IMR-90 (cell line): ENCODE results near the gene DOCK4. TPM values are rescaled to one million over a fixed set of nuclear protein-coding genes. Genes with fewer than 3 reads are reported as not detected.

Experiments
- ATAC-seq: fragments of 200-7000 bp; cut with Tn5 transposase; 2 replicates; pipeline ENCODE4 v1.9.1; 2020; ENCODE audit warnings: low read depth, mild to moderate bottlenecking, moderate library complexity
- BruUV-seq: library from RNA; stranded (reverse); fragments of 400-500 nt; replicated peaks from 2 replicates; lab custom pipeline; 2021; lab: Mats Ljungman, UMichigan
- CTCF ChIA-PET: fragments of 300-600 bp; formaldehyde crosslinking; extraction: SDS; loops from one replicate; lab custom pipeline; 2021; ENCODE audit warnings: antibody characterized with exemption; lab: Yijun Ruan, JAX
- POLR2A ChIA-PET: fragments of 300-600 bp; sonication (Branson Sonifier 250); formaldehyde crosslinking; loops from one replicate; lab custom pipeline; 2022; ENCODE audit warnings: antibody characterized with exemption; ENCODE audit not compliant: unreplicated experiment; lab: Charles Lee
- DNase-seq: peaks from one replicate; pipeline ENCODE4 v3.0.0; 2013
- H2AFZ ChIP-seq: replicated peaks from 2 replicates; pipeline ENCODE3; 2013; ENCODE audit warnings: low read length, mild to moderate bottlenecking; ENCODE audit not compliant: poor library complexity
- H2AK5ac ChIP-seq: 2 replicates; pipeline ENCODE4 v1.6.1; 2013; ENCODE audit warnings: low read depth, low read length, inconsistent platforms
- H2AK9ac ChIP-seq: replicated peaks from 2 replicates; pipeline ENCODE3; 2013; ENCODE audit warnings: mild to moderate bottlenecking, low read depth, low read length, moderate library complexity; ENCODE audit not compliant: poor library complexity
- H2BK120ac ChIP-seq: 2 replicates; pipeline ENCODE4 v1.6.1; 2013; ENCODE audit warnings: low read depth, low read length, inconsistent platforms
- H2BK15ac ChIP-seq: 3 replicates; pipeline ENCODE4 v1.6.1; 2013; ENCODE audit warnings: low read depth, low read length, inconsistent platforms
- H2BK20ac ChIP-seq: 2 replicates; pipeline ENCODE4 v1.6.1; 2013; ENCODE audit warnings: low read depth, mild to moderate bottlenecking, inconsistent platforms, low read length, moderate library complexity
- H2BK5ac ChIP-seq: 2 replicates; pipeline ENCODE4 v1.6.1; 2013; ENCODE audit warnings: mild to moderate bottlenecking, low read depth, low read length, inconsistent platforms; ENCODE audit not compliant: poor library complexity, severe bottlenecking
- H3K14ac ChIP-seq: replicated peaks from 2 replicates; pipeline ENCODE4 v1.6.1; 2013; ENCODE audit warnings: low read depth, low read length, inconsistent platforms
- H3K18ac ChIP-seq: 2 replicates; pipeline ENCODE4 v1.6.1; 2013; ENCODE audit warnings: low read depth, low read length, control low read depth
- H3K23ac ChIP-seq: 2 replicates; pipeline ENCODE4 v1.6.1; 2013; ENCODE audit warnings: low read depth, low read length, inconsistent platforms
- H3K27ac ChIP-seq: 2 replicates; pipeline ENCODE4 v1.5.1; 2013; ENCODE audit warnings: mild to moderate bottlenecking, control low read depth, low read length; ENCODE audit not compliant: insufficient read depth
- H3K27me3 ChIP-seq: 2 replicates; pipeline ENCODE4 v1.6.1; 2013; ENCODE audit warnings: low read length; ENCODE audit not compliant: control insufficient read depth, insufficient read depth
- H3K36me3 ChIP-seq: 2 replicates; pipeline ENCODE4 v1.6.1; 2013; ENCODE audit warnings: low read length, mixed read lengths; ENCODE audit not compliant: control insufficient read depth, insufficient read depth
- H3K4ac ChIP-seq: 2 replicates; pipeline ENCODE4 v1.6.1; 2013; ENCODE audit warnings: low read depth, low read length, inconsistent platforms
- H3K4me1 ChIP-seq: 2 replicates; pipeline ENCODE4 v1.6.1; 2013; ENCODE audit warnings: low read length, mixed read lengths; ENCODE audit not compliant: control insufficient read depth, insufficient read depth
- H3K4me2 ChIP-seq: 2 replicates; pipeline ENCODE4 v1.6.1; 2013; ENCODE audit warnings: low read depth, mild to moderate bottlenecking, control low read depth, low read length, moderate library complexity
- H3K4me3 ChIP-seq: 2 replicates; pipeline ENCODE4 v1.5.1; 2013; ENCODE audit warnings: low read depth, mild to moderate bottlenecking, control low read depth, low read length, moderate library complexity; ENCODE audit not compliant: insufficient read depth
- H3K56ac ChIP-seq: 2 replicates; pipeline ENCODE4 v1.6.1; 2013; ENCODE audit warnings: low read length, inconsistent platforms; ENCODE audit not compliant: insufficient read depth; ENCODE audit errors: extremely low read depth
- H3K79me1 ChIP-seq, 2 experiments: 2 replicates each; pipeline ENCODE4 v1.6.1; 2013; ENCODE audit warnings: low read length in 2 of 2, inconsistent platforms in 1 of 2, low read depth in 1 of 2
- H3K9ac ChIP-seq: 2 replicates; pipeline ENCODE4 v1.6.1; 2013; ENCODE audit warnings: low read depth, low read length, control low read depth
- H3K9me1 ChIP-seq: 2 replicates; pipeline ENCODE4 v1.6.1; 2013; ENCODE audit warnings: low read length, inconsistent platforms; ENCODE audit not compliant: insufficient read depth
- H3K9me3 ChIP-seq: 2 replicates; pipeline ENCODE4 v1.6.1; 2013; ENCODE audit warnings: low read length; ENCODE audit not compliant: control insufficient read depth, insufficient read depth
- H4K20me1 ChIP-seq: 2 replicates; pipeline ENCODE4 v1.6.1; 2013; ENCODE audit warnings: low read length, inconsistent platforms; ENCODE audit not compliant: insufficient read depth
- H4K5ac ChIP-seq: 2 replicates; pipeline ENCODE4 v1.6.1; 2013; ENCODE audit warnings: mild to moderate bottlenecking, low read depth, low read length, control low read depth
- H4K8ac ChIP-seq, 2 experiments: 2 replicates each; pipeline ENCODE4 v1.6.1; 2013; ENCODE audit warnings: low read depth in 2 of 2, low read length in 2 of 2, control low read depth in 1 of 2, inconsistent platforms in 1 of 2
- H4K91ac ChIP-seq: 2 replicates; pipeline ENCODE4 v1.6.1; 2013; ENCODE audit warnings: low read depth, low read length, inconsistent platforms; ENCODE audit not compliant: insufficient read depth
- BHLHE40 ChIP-seq: fragments of 150-350 bp; IDR thresholded peaks from 2 replicates; pipeline ENCODE4 v1.6.1; 2016; ENCODE audit warnings: mild to moderate bottlenecking, low read depth, low read length
- CEBPB ChIP-seq: IDR thresholded peaks from 2 replicates; pipeline ENCODE4 v1.6.1; 2012; ENCODE audit warnings: low read depth, low read length, improper control_type of control experiment
- CHD1 ChIP-seq: IDR thresholded peaks from 2 replicates; pipeline ENCODE4 v1.6.1; 2012; ENCODE audit warnings: low read depth, low read length, improper control_type of control experiment
- MAFK ChIP-seq: IDR thresholded peaks from 2 replicates; pipeline ENCODE4 v1.6.1; 2012; ENCODE audit warnings: low read depth, low read length, improper control_type of control experiment
- POLR2A ChIP-seq: IDR thresholded peaks from 2 replicates; pipeline ENCODE4 v1.6.1; 2012; ENCODE audit warnings: mild to moderate bottlenecking, low read depth, low read length
- RAD21 ChIP-seq: IDR thresholded peaks from 2 replicates; pipeline ENCODE4 v1.6.1; 2012; ENCODE audit warnings: low read length, improper control_type of control experiment
- RCOR1 ChIP-seq: IDR thresholded peaks from 2 replicates; pipeline ENCODE4 v1.6.1; 2012; ENCODE audit warnings: mild to moderate bottlenecking, low read length, improper control_type of control experiment; ENCODE audit not compliant: insufficient replicate concordance
- RFX5 ChIP-seq: IDR thresholded peaks from 2 replicates; pipeline ENCODE4 v1.8.0; 2012; ENCODE audit warnings: low read depth, mild to moderate bottlenecking, low read length, moderate library complexity
- SMC3 ChIP-seq: fragments of 150-350 bp; IDR thresholded peaks from 2 replicates; pipeline ENCODE4 v1.6.1; 2016; ENCODE audit warnings: low read depth, mild to moderate bottlenecking, antibody characterized with exemption, low read length, moderate library complexity
- WGBS, 2 experiments: methylation state at CpG; one replicate each; pipeline versions ENCODE4 v1.1.5 to v1.1.7; 2013; ENCODE audit warnings: missing lambda C conversion rate in 2 of 2; ENCODE audit not compliant: insufficient read length in 1 of 2; ENCODE audit errors: extremely low coverage in 2 of 2; 5-methylcytosine and 5-hydroxymethylcytosine counted together
- dilution Hi-C: fragments of 300-500 bp; cut with HindIII; formaldehyde crosslinking; loops from one replicate; pipeline ENCODE4 v1.14.3; 2018; ENCODE audit warnings: low sequenced_read_pairs; ENCODE audit not compliant: unreplicated experiment
- in situ Hi-C: fragments of 300-500 bp; cut with MboI; formaldehyde crosslinking; loops from 3 replicates; pipeline ENCODE4 v1.14.3; 2019; ENCODE audit warnings: low sequenced_read_pairs, inconsistent platforms, mixed read lengths
- intact Hi-C: fragments of 100-400 bp; cut with micrococcal nuclease; formaldehyde crosslinking; loops from 2 replicates; pipeline ENCODE4 v1.10.0; 2022
- polyA plus RNA-seq, 3 experiments: library from polyadenylated mRNA; depleted of rRNA; stranded (reverse); fragments of >200 nt; gene quantifications; 2 replicates each; pipeline ENCODE4 v1.2.3, GENCODE V29; 2012; ENCODE audit warnings: low replicate concordance in 1 of 3
- total RNA-seq: library from RNA; depleted of rRNA; stranded (reverse); fragments of >200 nt; gene quantifications from 2 replicates; pipeline ENCODE4 v1.2.3, GENCODE V29; 2012
- TF ChIP-seq, protein P1 (sequence below): conservative IDR thresholded peaks from 2 replicates; pipeline ENCODE4 v1.5.1; 2012; ENCODE audit warnings: mild to moderate bottlenecking, low read depth, low read length, improper control_type of control experiment

The DOCK4 gene
- total and polyA plus RNA-seq, 2 of the 4 experiments (the other 2 are of a cell fraction): 4.4 to 12.2 TPM

DNA sequence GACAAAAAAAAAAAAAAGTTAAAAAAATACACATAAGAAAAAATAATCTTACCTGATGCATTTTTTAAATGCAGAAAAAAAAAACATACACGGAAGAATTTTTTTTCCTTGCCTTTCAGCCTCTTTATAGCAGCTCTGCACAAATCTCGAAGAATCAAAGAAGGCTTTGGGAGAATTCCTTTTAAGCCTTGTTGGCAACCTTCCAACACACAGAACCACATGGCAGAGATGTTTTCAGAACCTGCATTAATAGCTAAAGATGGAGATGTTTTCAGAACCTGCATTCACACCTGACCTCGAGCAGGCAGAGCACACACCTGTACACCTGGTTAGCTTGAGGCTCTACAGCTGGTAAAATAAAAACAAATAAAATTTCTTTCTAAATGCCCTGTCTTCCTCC, 65.6 kb downstream of the DOCK4 start:
- no peaks in the 10 kb centered on the region for H3K27me3 ChIP-seq
- H2AK9ac ChIP-seq: no peak overlapping the region
- H4K8ac ChIP-seq: no peak overlapping the region
- no peak overlapping the region for H2AFZ ChIP-seq
- no peak overlapping the region for H2BK5ac ChIP-seq
- POLR2A ChIA-PET: interaction anchor here (0.7 kb wide), 1 partner anchor 219 kb away, joined by 13 read pairs; no protein-coding TSS in a partner anchor
- DNase-seq: no peak
- H3K4me3 ChIP-seq: no peak overlapping the region
- H3K4me1 ChIP-seq: peaks cover 14% of the 10 kb centered on the region
- no peak overlapping the region for H3K27ac ChIP-seq
- H3K9ac ChIP-seq: no peak overlapping the region
- no peak overlapping the region for H2AK5ac ChIP-seq
- in situ Hi-C loops (no loop called here), intact Hi-C loops (loop anchor here (5.0 kb wide), 1 partner anchor 62 kb away; no protein-coding TSS in a partner anchor), dilution Hi-C loops (no loop called here)
- H4K20me1 ChIP-seq: no peaks in the 10 kb centered on the region
- no peaks in the 10 kb centered on the region for H3K36me3 ChIP-seq
- H3K23ac ChIP-seq: no peak overlapping the region
- H3K14ac ChIP-seq: no peak overlapping the region
- no peak overlapping the region for H3K4ac ChIP-seq
- CTCF ChIA-PET: interaction anchor here (1.3 kb wide), 1 partner anchor 10 kb away, joined by 8 read pairs; no protein-coding TSS in a partner anchor
- no peak overlapping the region for H2BK15ac ChIP-seq
- no peak overlapping the region for H3K4me2 ChIP-seq
- H2BK20ac ChIP-seq: no peak overlapping the region
- no peak overlapping the region for H3K56ac ChIP-seq
- H3K18ac ChIP-seq: no peak overlapping the region
- no TSS peak for BruUV-seq
- H2BK120ac ChIP-seq: no peak overlapping the region; the same call in 1 of the 2 replicates
- no CpG with 5 or more reads among the region's 3 CpGs for WGBS, 2 experiments
- no peaks in the 10 kb centered on the region for H3K9me3 ChIP-seq
- no peak overlapping the region for H4K5ac ChIP-seq
- peaks cover 14% of the 10 kb centered on the region for H3K9me1 ChIP-seq
- TF ChIP-seq SMC3: no peak
- no peak for TF ChIP-seq POLR2A
- no peak for TF ChIP-seq MAFK
- TF ChIP-seq RAD21: no peak
- no peak for TF ChIP-seq BHLHE40
- no peak for TF ChIP-seq RFX5
- no peak for TF ChIP-seq RCOR1
- TF ChIP-seq CHD1: no peak
- TF ChIP-seq, protein P1, sequence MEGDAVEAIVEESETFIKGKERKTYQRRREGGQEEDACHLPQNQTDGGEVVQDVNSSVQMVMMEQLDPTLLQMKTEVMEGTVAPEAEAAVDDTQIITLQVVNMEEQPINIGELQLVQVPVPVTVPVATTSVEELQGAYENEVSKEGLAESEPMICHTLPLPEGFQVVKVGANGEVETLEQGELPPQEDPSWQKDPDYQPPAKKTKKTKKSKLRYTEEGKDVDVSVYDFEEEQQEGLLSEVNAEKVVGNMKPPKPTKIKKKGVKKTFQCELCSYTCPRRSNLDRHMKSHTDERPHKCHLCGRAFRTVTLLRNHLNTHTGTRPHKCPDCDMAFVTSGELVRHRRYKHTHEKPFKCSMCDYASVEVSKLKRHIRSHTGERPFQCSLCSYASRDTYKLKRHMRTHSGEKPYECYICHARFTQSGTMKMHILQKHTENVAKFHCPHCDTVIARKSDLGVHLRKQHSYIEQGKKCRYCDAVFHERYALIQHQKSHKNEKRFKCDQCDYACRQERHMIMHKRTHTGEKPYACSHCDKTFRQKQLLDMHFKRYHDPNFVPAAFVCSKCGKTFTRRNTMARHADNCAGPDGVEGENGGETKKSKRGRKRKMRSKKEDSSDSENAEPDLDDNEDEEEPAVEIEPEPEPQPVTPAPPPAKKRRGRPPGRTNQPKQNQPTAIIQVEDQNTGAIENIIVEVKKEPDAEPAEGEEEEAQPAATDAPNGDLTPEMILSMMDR: no peak
- no peak for TF ChIP-seq CEBPB
- no peak overlapping the region for H4K91ac ChIP-seq
- ATAC-seq: no peak
- H3K79me1 ChIP-seq: peaks cover 11 to 28% of the 10 kb centered on the region in 2 experiments
